C4-2B (cell line): ENCODE results near the gene PPP3CA.
A peak's percentile ranks its signal among the peaks of the same experiment; 100 is the strongest.

Experiments used
- H3K27ac ChIP-seq: fragments of 450-650 bp; 2 replicates; pipeline ENCODE4 v1.5.1; 2017
- ZFX ChIP-seq: fragments of 450-650 bp; IDR thresholded peaks from 2 replicates; pipeline ENCODE4 v1.6.1; 2017
- TF ChIP-seq, protein P1 (sequence below): fragments of 450-650 bp; conservative IDR thresholded peaks from 2 replicates; pipeline ENCODE4 v1.5.1; 2017; ENCODE audit warnings: mild to moderate bottlenecking

Gene PPP3CA

DNA sequence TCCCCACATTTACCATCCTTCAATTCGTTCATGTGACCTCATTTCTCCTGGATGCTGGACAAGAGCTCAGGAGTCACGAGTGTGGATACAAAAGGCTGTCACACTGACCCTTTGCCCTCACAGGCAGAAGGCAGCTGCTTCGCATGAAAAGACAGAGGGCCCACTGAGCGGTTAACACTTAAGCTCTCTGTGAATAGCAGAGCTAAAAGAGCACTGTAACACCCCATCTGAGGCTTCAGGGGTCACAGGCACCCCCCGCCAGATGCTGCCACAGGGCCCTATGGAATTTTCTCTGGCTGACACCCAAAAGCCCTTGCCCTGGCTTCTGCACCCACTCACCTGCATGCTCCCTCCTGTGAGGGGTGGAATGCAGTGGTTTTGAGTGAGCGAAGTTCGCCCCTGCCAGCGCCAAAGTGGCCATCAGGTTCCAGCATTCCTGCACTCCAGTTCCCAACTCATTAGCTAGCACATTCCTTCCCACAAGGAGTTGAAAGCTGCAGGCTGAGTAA, 360.9 kb downstream of the PPP3CA start:
- H3K27ac ChIP-seq, result no peak overlapping the region
- TF ChIP-seq, protein P1, sequence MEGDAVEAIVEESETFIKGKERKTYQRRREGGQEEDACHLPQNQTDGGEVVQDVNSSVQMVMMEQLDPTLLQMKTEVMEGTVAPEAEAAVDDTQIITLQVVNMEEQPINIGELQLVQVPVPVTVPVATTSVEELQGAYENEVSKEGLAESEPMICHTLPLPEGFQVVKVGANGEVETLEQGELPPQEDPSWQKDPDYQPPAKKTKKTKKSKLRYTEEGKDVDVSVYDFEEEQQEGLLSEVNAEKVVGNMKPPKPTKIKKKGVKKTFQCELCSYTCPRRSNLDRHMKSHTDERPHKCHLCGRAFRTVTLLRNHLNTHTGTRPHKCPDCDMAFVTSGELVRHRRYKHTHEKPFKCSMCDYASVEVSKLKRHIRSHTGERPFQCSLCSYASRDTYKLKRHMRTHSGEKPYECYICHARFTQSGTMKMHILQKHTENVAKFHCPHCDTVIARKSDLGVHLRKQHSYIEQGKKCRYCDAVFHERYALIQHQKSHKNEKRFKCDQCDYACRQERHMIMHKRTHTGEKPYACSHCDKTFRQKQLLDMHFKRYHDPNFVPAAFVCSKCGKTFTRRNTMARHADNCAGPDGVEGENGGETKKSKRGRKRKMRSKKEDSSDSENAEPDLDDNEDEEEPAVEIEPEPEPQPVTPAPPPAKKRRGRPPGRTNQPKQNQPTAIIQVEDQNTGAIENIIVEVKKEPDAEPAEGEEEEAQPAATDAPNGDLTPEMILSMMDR, result no peak
- TF ChIP-seq ZFX, result no peak

DNA sequence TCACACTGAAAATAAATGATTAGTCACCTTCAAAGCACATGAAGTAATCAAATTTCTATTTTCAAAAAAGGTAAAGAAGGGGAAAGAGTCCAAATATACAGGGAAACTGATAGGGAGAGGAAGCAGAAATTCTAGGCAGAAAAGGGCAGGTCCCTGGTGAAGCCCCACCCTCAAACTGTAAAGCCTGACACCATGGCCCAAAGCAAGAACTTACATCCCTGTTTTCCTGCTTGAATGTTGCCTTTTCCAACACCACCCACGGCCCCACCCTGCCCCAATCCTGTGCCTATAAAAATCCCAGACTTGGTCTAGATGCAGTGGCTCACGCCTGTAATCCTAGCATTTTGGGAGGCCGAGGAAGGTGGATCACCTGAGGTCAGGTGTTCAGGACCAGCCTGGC, 361.8 kb downstream of the PPP3CA start:
- H3K27ac ChIP-seq, result no peak overlapping the region
- TF ChIP-seq, protein P1, result no peak
- TF ChIP-seq ZFX, result no peak

DNA sequence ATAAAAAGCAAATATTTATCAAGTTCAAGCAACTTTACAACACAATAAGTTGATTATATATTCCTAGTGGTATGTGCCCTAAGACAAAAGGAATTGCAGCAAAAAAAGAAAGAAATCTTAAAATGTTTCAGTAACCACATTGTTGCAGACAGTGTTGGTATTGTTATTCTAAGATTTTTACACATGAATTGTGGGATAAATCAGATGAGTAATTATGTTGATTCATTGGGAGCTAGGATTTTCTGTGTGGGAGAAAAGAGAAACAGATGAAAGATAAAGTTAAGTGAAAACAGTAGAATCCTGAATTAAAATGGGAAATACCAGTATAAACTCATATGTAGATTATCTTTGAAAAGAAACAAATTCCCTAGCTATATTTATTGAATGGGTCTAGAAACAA, 362.4 kb downstream of the PPP3CA start:
- no peak for TF ChIP-seq ZFX
- TF ChIP-seq, protein P1, result no peak
- H3K27ac ChIP-seq, result no peak overlapping the region

DNA sequence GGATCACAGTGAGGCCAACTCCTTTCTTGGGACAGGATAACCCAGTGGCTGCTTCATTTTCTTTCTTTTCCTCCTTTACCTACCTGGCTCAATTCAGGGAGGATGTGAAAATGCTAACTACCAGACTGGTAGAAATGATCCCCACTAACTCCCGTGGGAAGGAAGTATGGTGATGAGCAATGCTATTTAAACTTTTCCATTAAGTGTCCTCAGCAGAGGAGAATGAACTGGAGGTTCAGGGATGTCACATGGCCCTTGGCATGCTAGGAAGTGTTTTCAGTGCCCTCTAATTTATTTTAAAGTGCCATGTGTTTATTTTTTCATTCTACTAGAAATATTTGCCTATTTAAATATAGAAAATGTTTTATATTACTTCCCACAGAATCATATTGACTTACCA, 363.9 kb downstream of the PPP3CA start:
- H3K27ac ChIP-seq, result no peak overlapping the region
- TF ChIP-seq ZFX, result no peak
- TF ChIP-seq, protein P1, result no peak

DNA sequence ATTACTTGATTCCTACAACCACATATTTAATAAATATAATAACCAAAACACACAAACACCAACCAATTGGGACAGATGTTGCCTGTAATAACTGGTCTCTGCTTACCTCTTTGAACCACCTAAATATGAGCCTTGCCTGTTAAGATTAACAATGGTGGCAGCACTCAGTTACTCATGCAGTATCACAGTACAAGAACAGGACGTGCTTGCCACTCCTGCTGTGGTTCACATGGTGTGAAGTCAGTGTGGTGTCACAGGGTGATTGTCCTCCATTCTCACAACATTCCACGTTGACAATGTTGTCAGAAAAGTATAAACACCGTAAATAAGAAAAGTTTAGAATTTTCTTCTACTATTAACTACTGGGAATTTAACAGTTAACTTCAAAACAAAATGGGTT, 365.0 kb downstream of the PPP3CA start:
- no peak for TF ChIP-seq ZFX
- TF ChIP-seq, protein P1, result no peak
- no peak overlapping the region for H3K27ac ChIP-seq

DNA sequence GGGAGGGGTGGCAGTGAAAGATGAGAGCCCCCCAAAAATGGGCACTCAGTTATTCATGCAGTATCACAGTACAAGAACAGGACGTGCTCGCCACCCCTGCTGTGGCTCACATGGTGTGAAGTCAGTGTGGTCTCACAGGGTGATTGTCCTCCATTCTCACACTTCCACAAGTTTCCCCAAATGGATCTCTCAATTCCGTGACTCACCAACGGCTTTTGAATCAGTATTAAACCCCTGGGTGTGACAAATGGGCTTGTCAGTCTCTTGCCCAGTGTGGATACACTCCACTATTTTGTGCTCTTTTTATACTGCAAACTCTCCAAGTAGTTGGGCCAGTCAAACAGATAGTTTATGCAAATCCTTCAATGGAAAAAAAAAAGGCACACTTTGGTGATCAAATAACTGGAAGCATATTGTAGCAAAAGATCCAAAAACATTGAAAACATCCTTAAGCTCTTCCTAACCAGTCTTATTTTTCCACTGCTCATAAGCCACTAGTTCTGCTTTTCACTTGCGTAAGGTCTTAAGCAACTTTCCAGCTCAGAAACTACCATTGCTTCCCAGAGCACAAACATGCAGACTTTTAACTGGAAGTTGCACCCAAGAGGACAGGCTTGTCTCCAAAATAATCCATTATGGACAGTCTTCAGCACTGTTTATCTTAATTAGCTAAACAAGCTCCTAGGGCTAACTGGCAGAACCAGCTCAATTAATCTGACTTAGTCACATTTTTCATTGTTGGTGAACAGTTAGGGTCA, 365.7 kb downstream of the PPP3CA start:
- TF ChIP-seq ZFX, result no peak
- TF ChIP-seq, protein P1, result no peak
- peak overlapping the region; percentile 30; the same call in 1 of the 2 replicates for H3K27ac ChIP-seq

DNA sequence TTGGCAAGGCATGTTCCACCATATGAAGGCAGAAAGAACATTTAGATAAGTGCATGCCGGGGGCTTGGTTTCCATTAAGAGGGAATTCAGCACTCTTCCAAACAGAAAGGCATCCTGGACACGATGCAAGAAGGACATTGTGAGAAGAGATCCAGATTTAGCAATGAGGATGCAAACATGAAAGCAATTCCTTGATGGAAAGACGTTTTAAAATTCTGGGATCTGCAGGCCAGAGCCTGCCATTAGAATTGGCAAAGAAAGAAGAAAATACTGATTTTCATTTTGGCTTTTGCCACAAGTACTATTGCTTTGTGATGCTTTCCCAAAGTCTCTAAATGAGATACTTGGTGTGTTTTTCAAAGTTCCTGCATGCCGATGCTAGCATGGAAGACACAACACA, 367.6 kb downstream of the PPP3CA start:
- TF ChIP-seq, protein P1, result no peak
- no peak for TF ChIP-seq ZFX

More for the DNA sequence above, 367.6 kb downstream of the PPP3CA start:
- H3K27ac ChIP-seq, result no peak overlapping the region
